T1000 (cell line): Measurements from ENCODE around the gene MAPT.
"Not testable (repeated sequence)": the region's sequence is repeated elsewhere in the genome, so short reads cannot be mapped to it uniquely, and the experiment has no call there.

Experiments used
- DNase-seq: peaks from one replicate; lab custom pipeline; 2025; ENCODE audit warnings: mixed read lengths; lab: John Stamatoyannopoulos, UW

The MAPT gene

DNA sequence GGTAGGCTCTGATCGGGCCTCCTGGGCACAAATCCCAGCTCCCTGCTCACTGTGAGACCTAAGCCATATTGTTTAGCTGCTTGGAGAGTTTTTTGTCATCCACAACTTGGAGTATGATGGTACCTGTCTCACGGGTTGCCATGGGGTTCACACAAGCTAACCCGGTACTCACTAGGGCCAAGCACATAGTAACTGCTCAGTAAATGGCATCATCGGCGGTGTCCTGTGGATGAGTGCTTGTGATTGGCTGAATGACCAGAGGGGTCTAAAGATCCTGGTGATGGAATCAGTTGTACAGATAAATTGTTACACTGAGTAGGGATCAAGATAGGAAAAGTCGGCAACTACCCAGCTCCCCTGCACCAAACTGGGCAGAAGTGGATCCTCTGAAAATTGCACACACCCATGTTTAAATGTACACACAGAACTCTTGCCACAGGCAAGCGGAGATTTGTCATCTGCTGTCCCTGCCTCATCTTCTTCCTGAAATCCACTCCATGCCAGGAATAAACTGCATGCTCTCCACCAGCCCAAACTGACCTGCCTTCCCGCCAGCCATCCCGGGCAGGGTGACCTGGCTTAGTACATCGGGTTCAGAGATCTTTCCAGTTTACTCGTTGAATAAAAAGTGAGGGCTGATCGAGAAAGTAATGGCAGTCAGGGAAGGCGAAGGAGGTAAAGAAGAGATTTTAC, 6.5 kb downstream of the MAPT start:
- no peak for DNase-seq

GRCh38 chr17:45902892-45903346, 8.6 kb downstream of the MAPT start:
- no peak for DNase-seq

- DNase-seq = no peak
These were observed 10.5 kb downstream of the MAPT start for GRCh38 chr17:45904866-45905265.

DNA sequence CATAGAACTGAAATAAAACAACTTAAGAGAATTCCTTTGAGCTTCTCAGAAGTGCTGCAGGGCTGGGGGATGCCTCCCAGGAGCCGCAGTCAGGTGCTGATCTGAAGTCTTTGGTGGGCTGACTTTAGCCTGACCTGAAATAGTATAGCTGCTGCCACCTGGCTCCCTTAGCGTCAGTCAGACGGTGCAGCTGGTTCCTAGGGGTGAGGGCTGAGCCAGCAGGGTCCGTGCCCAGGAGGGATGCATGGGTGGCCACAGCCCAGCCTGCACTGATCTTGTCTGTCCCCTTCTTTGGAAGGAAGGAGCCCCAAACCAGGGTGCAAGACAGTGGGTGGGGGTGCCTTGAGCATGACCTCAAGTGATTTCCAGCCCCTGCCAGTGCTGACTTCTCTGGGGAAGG, 11.5 kb downstream of the MAPT start:
- no peak for DNase-seq

DNA sequence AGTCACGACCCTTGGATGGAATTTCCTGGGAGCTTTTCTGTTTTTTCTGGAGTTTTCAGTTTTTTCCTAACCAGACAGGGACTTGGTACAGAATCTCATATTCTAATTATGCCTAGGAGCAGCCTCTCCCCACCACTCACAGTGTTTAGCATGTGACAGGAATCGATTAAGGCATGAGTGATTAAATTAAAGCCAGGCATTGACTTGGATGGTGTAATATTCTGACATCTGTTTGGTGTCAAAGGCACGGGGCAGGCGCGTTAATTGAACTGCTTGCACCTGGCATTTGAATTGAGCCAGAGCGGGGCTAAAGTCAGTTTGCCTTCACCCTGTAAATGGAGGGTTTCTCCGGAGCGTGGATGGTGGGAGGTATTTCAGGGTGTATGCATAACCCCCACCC, 11.9 kb downstream of the MAPT start:
- no peak for DNase-seq

DNA sequence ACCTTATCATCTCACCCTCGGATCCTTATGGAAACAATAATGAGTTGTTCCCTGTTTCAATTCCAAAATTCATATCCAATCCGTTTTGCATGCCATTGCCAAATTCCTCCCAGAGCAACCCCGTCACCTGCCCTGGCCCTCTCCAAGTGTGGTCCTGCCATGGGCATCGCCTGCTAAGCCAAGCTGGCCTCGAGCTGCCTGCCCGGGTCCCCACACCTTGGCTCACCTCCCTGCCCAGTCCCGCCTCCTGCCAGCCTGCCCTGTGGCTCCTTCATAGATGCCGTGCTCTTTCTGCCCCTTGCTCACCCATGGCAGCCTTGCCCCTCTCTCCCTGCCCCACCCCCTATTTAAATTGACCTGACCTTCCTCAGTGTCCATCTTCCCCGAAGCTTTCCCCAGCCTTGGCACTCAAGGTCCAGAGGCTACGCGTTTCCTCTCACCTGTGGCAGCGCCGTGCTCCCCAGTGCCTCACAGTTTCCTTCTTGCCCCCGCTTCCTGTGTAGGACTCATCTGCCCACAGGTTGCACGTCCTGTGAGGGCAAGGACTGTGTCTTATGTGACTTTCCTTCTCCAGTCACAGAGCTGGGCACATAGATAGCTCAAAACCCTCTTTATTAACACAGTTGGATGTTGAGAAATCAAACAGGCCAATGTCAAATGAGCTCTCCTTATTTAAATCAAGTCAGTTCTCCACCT, 12.7 kb downstream of the MAPT start:
- DNase-seq = no peak

GRCh38 chr17:45907750-45908395, 13.5 kb downstream of the MAPT start:
- DNase-seq = no peak

DNA sequence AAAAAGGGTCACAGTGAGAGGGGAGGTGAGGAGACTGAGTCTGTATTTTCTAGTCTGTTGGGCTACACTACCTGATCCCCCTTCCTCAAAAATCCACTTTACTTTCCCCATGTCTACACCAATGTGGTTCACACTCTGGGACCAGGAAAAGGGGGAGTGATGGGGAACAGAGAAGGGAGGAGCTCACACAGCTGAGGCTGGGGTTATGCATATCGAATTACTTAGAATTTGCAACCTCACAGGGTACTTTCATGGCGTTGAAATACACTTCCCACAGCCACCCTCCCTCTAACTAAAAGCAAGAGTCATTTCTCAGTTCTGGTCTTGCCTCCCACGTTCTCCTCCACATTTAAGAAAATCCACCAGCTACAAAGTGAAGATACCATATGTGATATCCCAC, 14.1 kb downstream of the MAPT start:
- DNase-seq = no peak

DNA sequence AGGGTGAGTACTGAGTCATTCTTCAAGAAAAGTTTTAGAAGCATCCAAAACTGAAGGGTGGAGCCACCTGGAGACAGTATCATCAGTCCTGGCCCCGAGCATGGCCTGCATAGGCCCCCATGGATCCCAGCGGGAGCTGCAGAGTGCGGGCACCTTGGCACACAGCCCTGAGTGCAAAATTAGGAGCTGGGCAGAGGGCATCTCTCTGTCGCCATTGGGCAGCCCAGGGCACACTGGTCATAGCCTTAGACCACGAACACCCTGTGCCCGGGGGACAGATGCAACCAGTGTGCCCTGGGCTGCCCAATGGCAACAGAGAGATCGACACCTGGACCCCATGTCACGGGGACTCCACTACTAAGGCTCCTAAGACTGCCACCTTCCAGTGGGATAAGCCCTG, 14.6 kb downstream of the MAPT start:
- DNase-seq = no peak

GRCh38 chr17:45910667-45911066, 16.3 kb downstream of the MAPT start:
- DNase-seq = no peak

DNA sequence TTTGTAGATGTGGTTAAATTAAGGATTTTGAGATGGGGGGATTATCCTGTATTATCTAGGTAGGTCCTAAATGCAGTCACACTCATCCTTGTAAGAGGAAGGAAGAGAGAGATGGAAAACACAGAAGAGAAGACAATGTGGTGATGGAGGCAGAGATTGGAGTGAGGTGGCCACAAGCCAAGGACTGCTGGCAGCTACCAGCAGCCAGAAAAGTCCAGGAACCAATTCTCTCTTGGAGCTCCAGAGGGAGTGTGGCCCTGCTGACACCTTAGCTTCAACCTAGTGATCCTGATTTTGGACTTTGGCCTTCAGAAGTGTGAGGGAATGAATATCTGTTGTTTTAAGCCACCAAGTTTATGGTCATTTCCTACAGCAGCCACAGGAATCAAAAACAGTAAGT, 18.0 kb downstream of the MAPT start:
- no peak for DNase-seq

DNA sequence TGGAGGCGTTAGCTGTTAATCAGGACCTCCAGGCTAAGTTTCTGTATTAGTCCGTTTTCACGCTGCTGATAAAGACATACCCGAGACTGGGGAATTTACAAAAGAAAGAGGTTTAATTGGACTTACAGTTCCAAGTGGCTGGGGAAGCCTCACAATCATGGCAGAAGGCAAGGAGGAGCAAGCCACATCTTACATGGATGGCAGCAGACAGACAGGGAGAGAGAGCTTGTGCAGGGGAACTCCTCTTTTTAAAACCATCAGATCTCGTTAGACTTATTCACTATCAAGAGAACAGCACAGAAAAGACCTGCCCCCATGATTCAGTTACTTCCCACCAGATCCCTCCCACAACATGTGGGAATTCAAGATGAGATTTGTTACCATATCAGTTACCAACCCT, 18.7 kb downstream of the MAPT start:
- not testable (repeated sequence) for DNase-seq

GRCh38 chr17:45914047-45914717, 19.8 kb downstream of the MAPT start:
- no peak for DNase-seq

DNA sequence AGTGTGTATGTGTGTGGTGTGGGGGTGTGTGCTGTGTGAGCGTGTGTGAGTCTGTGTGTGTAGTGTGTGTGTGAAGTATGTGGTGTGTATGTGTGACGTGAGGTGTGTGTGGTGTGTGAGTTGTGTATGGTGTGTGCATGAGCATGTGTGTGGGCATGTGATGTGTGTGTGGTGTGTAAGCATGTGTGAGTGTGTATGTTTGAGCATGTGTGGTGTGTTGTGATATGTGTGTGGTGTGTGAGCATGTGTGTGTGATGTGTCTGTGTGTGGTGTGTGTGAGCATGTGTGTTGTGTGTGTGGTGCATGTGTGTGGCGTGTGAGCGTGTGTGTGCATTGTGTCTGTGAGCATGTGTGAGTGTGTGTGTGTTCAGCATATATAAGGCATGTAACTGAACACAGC, 20.9 kb downstream of the MAPT start:
- DNase-seq = no peak

DNA sequence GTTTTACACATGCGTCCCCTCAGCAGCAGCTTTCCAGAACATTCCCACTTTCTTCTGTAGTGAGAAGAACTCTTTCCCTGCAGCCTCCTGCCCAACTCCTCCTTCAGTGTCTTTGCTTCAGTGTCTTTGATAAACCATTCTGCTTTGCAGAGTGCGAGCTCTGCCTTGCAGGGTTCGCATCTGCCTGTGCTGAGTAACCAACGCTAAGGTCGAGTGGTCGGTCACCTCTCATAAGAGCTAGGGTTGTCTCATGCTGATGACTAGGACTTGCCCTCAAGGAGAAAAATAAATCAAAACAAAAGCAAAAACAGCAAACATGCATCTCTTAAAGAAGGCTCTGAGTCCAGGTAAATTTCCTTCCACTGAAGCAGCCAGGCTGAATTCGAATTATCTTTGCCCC, 22.7 kb downstream of the MAPT start:
- DNase-seq = no peak

GRCh38 chr17:45918241-45918745, 23.9 kb downstream of the MAPT start:
- no peak for DNase-seq

DNA sequence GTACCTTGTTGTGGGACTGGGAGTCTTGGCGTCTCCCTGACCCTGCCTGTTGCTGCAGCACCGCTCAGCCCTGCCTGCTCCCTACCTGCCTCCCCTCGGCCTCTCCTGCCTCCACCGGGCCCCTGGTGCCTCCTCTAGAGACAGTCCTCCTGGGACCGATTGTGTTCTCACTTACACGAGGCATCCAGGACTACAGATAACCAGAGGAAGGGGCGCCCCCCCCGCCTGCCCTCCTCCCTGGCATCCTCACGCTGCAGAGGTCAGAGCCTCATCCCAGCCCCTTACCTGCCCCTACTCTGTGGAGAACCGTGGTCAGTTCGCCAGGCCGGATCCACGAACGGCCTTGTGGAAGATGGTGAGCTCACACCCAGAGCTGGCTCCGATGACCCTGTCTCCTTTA, 24.8 kb downstream of the MAPT start:
- no peak for DNase-seq

DNA sequence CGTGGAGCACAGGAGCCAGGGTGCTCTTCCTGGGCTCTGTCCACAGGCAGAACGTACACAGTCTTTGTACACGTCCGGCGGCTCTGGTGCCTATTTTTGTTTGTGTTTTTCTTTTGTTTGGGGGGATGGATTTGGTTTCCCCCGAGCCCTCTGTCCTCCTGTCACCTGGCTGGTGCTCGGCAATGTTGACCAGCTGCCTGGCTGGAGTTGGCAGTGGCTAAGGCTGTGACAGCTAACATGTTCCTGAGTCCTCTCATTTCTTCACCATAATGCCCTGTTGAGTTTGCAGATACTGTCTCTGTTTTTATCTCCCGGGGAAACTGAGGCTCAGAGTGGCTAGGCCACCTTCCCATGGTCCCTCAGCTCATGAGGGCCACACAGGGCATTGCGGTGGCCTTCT, 25.7 kb downstream of the MAPT start:
- no peak for DNase-seq

DNA sequence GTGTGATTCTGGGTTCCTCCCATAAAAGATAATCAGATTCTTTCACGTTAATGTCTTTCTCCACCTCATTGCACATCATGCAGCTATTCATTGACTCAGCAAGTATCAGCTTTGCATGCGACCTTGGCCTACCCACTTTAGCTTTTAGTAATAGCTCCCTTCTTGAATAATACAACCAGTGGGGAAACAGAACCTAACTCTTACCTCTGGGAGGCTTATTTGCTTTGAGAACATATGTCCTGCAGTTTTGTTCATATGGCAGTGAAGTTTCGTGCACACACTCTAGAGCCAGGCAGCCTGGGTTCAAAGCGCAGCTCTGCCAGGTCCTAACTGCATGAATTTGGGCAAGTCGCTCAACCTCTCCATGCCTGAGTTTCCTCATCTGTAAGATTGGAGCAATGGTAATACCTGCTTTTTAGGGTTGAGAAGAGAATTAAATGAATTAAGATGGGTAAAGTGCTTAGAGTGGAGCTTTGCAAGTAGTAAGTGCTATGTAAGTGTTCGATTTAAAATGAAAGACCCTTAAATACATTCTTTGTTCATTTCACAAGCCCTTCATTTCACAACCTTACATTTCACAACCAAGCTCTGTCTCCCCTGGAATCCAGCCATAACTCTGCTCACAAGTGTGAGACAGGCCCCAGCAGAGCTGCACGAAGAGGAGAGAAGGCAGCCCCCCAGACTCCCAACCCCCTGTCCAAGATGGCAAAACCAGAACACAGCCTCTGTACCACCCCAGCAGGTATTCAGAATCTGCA, 29.3 kb downstream of the MAPT start:
- no peak for DNase-seq

- no peak for DNase-seq
These were observed 30.0 kb downstream of the MAPT start for GRCh38 chr17:45924332-45924820.

DNA sequence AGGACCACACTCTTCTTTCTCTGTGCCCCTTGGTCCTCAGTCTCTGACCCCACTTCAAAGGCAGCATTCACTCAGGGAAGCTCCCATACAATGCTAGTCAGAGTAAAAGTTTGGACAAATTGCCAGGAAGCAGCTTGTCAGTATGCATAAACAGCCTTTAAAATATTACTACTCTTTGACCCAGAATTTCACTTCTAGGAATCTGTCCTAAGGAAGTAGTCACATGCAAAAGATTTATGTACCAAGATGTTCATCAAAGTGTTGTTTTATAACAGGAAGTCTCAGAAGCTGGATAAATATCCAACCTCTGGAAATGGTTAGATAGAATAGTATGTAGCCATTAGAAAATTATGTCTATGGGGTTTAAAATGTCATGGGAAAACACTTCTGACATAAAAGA, 31.0 kb downstream of the MAPT start:
- no peak for DNase-seq

DNA sequence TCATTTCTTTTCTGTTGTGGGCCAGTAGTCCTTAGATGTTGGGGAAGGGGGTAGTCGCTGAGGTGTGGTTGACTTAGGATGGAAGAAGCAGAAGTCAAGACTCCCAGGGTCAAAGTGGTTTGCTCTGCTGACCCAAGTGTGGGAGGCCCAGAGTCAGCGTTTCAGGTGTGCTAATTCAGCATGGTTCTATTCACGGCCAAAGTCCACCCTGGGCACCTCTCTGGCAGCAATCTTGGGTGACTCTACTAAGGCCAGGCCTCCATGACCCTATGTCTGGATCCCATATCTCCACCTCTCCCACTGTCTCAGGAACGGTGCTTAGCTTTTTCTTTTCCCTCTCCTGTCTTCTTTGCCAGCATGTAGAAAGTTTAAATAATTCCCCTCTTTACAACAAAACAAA, 32.9 kb downstream of the MAPT start:
- no peak for DNase-seq
